ACHN (cell line): ENCODE data around the gene FUT6.
A peak's percentile ranks its signal among the peaks of the same experiment; 100 is the strongest.
"Not testable (repeated sequence)": the region's sequence is repeated elsewhere in the genome, so short reads cannot be mapped to it uniquely, and the experiment has no call there.

ENCODE experiments used
- DNase-seq: peaks from one replicate; pipeline ENCODE4 v3.0.0-alpha.2; 2015
- in situ Hi-C: cut with HindIII; loops from 2 replicates; pipeline ENCODE4 v1.10.0; 2017; ENCODE audit warnings: low sequenced_read_pairs, low pct_ligation_motif_present, low pct_unique_long_range_greater_than_20kb

Gene FUT6

GRCh38 chr19:5839065-5840017 lies at the start of gene FUT6:
Gene FUT6, minus strand, starts transcription at chr19:5839702. Its CDS starts 7,135 bp downstream, at chr19:5832567.
- DNase-seq = no peak
- in situ Hi-C loops = no loop called here

- in situ Hi-C loops, DNase-seq: not testable (repeated sequence)
Measured at GRCh38 chr19:5884065-5884811, 44.7 kb upstream of the FUT6 start.

- in situ Hi-C loops, DNase-seq: not testable (repeated sequence)
Measured at GRCh38 chr19:5883157-5883873, 43.8 kb upstream of the FUT6 start.

GRCh38 chr19:5882421-5882968 lies 43.0 kb upstream of the FUT6 start:
- DNase-seq = no peak
- in situ Hi-C loops = no loop called here

GRCh38 chr19:5881543-5882299 lies 42.2 kb upstream of the FUT6 start:
- in situ Hi-C loops = no loop called here
- DNase-seq = no peak

GRCh38 chr19:5880604-5881078 lies 41.1 kb upstream of the FUT6 start:
- in situ Hi-C loops = no loop called here
- peak; percentile 34 for DNase-seq

GRCh38 chr19:5880196-5880595 lies 40.7 kb upstream of the FUT6 start:
- in situ Hi-C loops = no loop called here

GRCh38 chr19:5877882-5878281 lies 38.4 kb upstream of the FUT6 start:
- no peak for DNase-seq
- in situ Hi-C loops = no loop called here

More at GRCh38 chr19:5880196-5880595, 40.7 kb upstream of the FUT6 start:
- DNase-seq = no peak

GRCh38 chr19:5877427-5877826 lies 37.9 kb upstream of the FUT6 start:
- in situ Hi-C loops = no loop called here
- DNase-seq = no peak

- DNase-seq, in situ Hi-C loops: not testable (repeated sequence)
Measured at GRCh38 chr19:5874496-5874895, 35.0 kb upstream of the FUT6 start.

GRCh38 chr19:5873617-5874199 lies 34.2 kb upstream of the FUT6 start:
- no peak for DNase-seq
- in situ Hi-C loops = no loop called here

- in situ Hi-C loops = no loop called here
- no peak for DNase-seq
Measured at GRCh38 chr19:5870986-5871394, 31.5 kb upstream of the FUT6 start.

- no peak for DNase-seq
Measured at GRCh38 chr19:5867201-5868136, 28.0 kb upstream of the FUT6 start.

GRCh38 chr19:5865772-5866171 lies 26.3 kb upstream of the FUT6 start:
- no peak for DNase-seq

More at GRCh38 chr19:5867201-5868136, 28.0 kb upstream of the FUT6 start:
- in situ Hi-C loops = no loop called here

GRCh38 chr19:5864725-5865486 lies 25.4 kb upstream of the FUT6 start:
- DNase-seq = no peak
- in situ Hi-C loops = no loop called here

More at GRCh38 chr19:5865772-5866171, 26.3 kb upstream of the FUT6 start:
- in situ Hi-C loops = no loop called here
